Esophagus muscularis mucosa (tissue), 4 donors: ENCODE measurements around the gene RYR1. TPM values are rescaled to one million over a fixed set of nuclear protein-coding genes. Genes with fewer than 3 reads are reported as not detected.

Source experiments
- DNase-seq: peaks from one replicate; pipeline ENCODE4 v3.0.0-alpha.2; 2017; ENCODE audit errors: extremely low spot score
- H3K27ac ChIP-seq, 4 donors: fragments of 200-600 bp; sonication (generic); replicated peaks in 1 of 4; 1 replicate in 3 of 4; 2 replicates in 1 of 4; pipeline ENCODE4 v1.5.1; 2016 to 2019; ENCODE audit warnings: mild to moderate bottlenecking in 1 of 4
- H3K27me3 ChIP-seq, 4 donors: fragments of 200-600 bp; sonication (generic); one replicate each; pipeline versions ENCODE4 v1.5.1 to v1.6.0; 2016 to 2019
- H3K36me3 ChIP-seq, 4 donors: fragments of 200-600 bp; sonication (generic); one replicate each; pipeline ENCODE4 v1.5.1; 2016 to 2019
- H3K4me1 ChIP-seq, 4 donors: fragments of 200-600 bp; sonication (generic); one replicate each; pipeline ENCODE4 v1.5.1; 2016 to 2019
- H3K4me3 ChIP-seq, 4 donors: fragments of 200-600 bp; sonication (generic); 1 replicate in 2 of 4; 2 replicates in 2 of 4; pipeline ENCODE4 v1.5.1; 2016 to 2019; ENCODE audit warnings: mild to moderate bottlenecking in 4 of 4, moderate library complexity in 1 of 4
- H3K9me3 ChIP-seq, 4 donors: fragments of 200-600 bp; sonication (generic); 1 replicate in 3 of 4; 2 replicates in 1 of 4; pipeline ENCODE4 v1.5.1; 2016 to 2019
- CTCF ChIP-seq, 3 experiments: fragments of 200-600 bp in 2 of 3; fragments of 450-650 bp in 1 of 3; sonication (generic) in 2 of 3; IDR thresholded peaks; one replicate each; pipeline ENCODE4 v1.5.1; 2017 to 2019; ENCODE audit warnings: antibody characterized with exemption in 3 of 3, mild to moderate bottlenecking in 2 of 3, moderate library complexity in 1 of 3
- EP300 ChIP-seq: sonication (generic); formaldehyde crosslinking; IDR thresholded peaks from one replicate; pipeline ENCODE4 v1.6.1; 2017; ENCODE audit warnings: antibody characterized with exemption
- POLR2A ChIP-seq: fragments of 450-650 bp; IDR thresholded peaks from one replicate; pipeline ENCODE4 v1.6.1; 2017; ENCODE audit warnings: antibody characterized with exemption, moderate library complexity, mild to moderate bottlenecking, low read depth
- POLR2AphosphoS5 ChIP-seq, 2 donors: sonication (generic); formaldehyde crosslinking; IDR thresholded peaks; one replicate each; pipeline ENCODE4 v1.6.1; 2017; ENCODE audit warnings: antibody characterized with exemption in 2 of 2
- WGBS: methylation state at CpG from one replicate; pipeline ENCODE4 v1.1.5; 2018; 5-methylcytosine and 5-hydroxymethylcytosine counted together
- intact Hi-C: fragments of 100-400 bp; cut with DNase I; formaldehyde crosslinking; loops from one replicate; pipeline ENCODE4 v1.15.1; 2023
- total RNA-seq, 4 donors: library from RNA; depleted of rRNA; stranded (reverse); fragments of >200 nt; gene quantifications; one replicate each; pipeline versions ENCODE4 v1.1.0 to v1.2.1, GENCODE V29; 2016

RYR1 gene
- total RNA-seq, 4 donors from 2014 or later: 0.99 to 4.0 (median 2.7) TPM

GRCh38 chr19:38496116-38496515 lies 62.6 kb downstream of the RYR1 start:
- no peak for TF ChIP-seq POLR2A
- intact Hi-C loops: no loop called here

GRCh38 chr19:38496603-38497487 lies 63.4 kb downstream of the RYR1 start:
- H3K9me3 ChIP-seq: no peaks in the 10 kb centered on the region
- DNase-seq: no peak
- H3K4me3 ChIP-seq: no peak overlapping the region
- peaks cover 0 to 18% (median 0%) of the 10 kb centered on the region in 4 donors for H3K27me3 ChIP-seq
- intact Hi-C loops: no loop called here
- H3K36me3 ChIP-seq: no peaks in the 10 kb centered on the region
- WGBS: 85% methylated on average over 29 of the region's 30 CpGs
- no peak overlapping the region for H3K27ac ChIP-seq
- H3K4me1 ChIP-seq: no peaks in the 10 kb centered on the region
- TF ChIP-seq CTCF (IDR thresholded peaks at IDR 0.05) (no peak), POLR2A (no peak), POLR2AphosphoS5 (IDR thresholded peaks at IDR 0.05) (no peak), EP300 (no peak)

More at GRCh38 chr19:38496116-38496515, 62.6 kb downstream of the RYR1 start:
- DNase-seq: no peak
- H3K4me3 ChIP-seq: no peak overlapping the region
- peaks cover 0 to 18% (median 0%) of the 10 kb centered on the region in 4 donors for H3K27me3 ChIP-seq
- no peaks in the 10 kb centered on the region for H3K4me1 ChIP-seq
- WGBS: 83% methylated on average over 7 of the region's 17 CpGs
- no peak overlapping the region for H3K27ac ChIP-seq
- H3K36me3 ChIP-seq: no peaks in the 10 kb centered on the region
- H3K9me3 ChIP-seq: peaks cover 0 to 4% (median 0%) of the 10 kb centered on the region in 4 donors

GRCh38 chr19:38497907-38498306 lies 64.4 kb downstream of the RYR1 start:
- H3K4me3 ChIP-seq: no peak overlapping the region
- 85% methylated on average over 4 of the region's 4 CpGs for WGBS
- no peak for DNase-seq
- H3K27me3 ChIP-seq: peaks cover 0 to 18% (median 0%) of the 10 kb centered on the region in 4 donors
- no peak for TF ChIP-seq EP300
- no peak for TF ChIP-seq POLR2AphosphoS5 (IDR thresholded peaks at IDR 0.05)
- TF ChIP-seq POLR2A: no peak
- TF ChIP-seq CTCF (IDR thresholded peaks at IDR 0.05): no peak
- H3K27ac ChIP-seq: no peak overlapping the region
- H3K36me3 ChIP-seq: no peaks in the 10 kb centered on the region
- H3K4me1 ChIP-seq: no peaks in the 10 kb centered on the region
- intact Hi-C loops: no loop called here
- no peaks in the 10 kb centered on the region for H3K9me3 ChIP-seq

GRCh38 chr19:38499532-38499931 lies 66.0 kb downstream of the RYR1 start:
- intact Hi-C loops: no loop called here
- 89% methylated on average over 12 of the region's 21 CpGs for WGBS
- Histone ChIP-seq H3K27ac (no peak overlapping the region), H3K27me3 (peaks cover 0 to 18% (median 0%) of the 10 kb centered on the region in 4 donors), H3K36me3 (no peaks in the 10 kb centered on the region), H3K4me1 (no peaks in the 10 kb centered on the region), H3K4me3 (no peak overlapping the region), H3K9me3 (no peaks in the 10 kb centered on the region)
- no peak for TF ChIP-seq EP300
- TF ChIP-seq POLR2AphosphoS5 (IDR thresholded peaks at IDR 0.05): no peak
- no peak for TF ChIP-seq POLR2A
- TF ChIP-seq CTCF (IDR thresholded peaks at IDR 0.05): no peak
- DNase-seq: no peak

GRCh38 chr19:38500450-38500849 lies 67.0 kb downstream of the RYR1 start:
- no peak for TF ChIP-seq POLR2AphosphoS5 (IDR thresholded peaks at IDR 0.05)
- TF ChIP-seq POLR2A: no peak
- no peak for TF ChIP-seq EP300
- TF ChIP-seq CTCF (IDR thresholded peaks at IDR 0.05): no peak
- 85% methylated on average over 10 of the region's 11 CpGs for WGBS
- Histone ChIP-seq H3K36me3 (no peaks in the 10 kb centered on the region), H3K4me1 (no peaks in the 10 kb centered on the region), H3K27me3 (peaks cover 0 to 18% (median 0%) of the 10 kb centered on the region in 4 donors), H3K4me3 (no peak overlapping the region), H3K9me3 (no peaks in the 10 kb centered on the region), H3K27ac (no peak overlapping the region)
- intact Hi-C loops: no loop called here
- DNase-seq: no peak
